ENCODE data around the gene OAF. TPM values are rescaled to one million over a fixed set of nuclear protein-coding genes. Genes with fewer than 3 reads are reported as not detected.

Gene OAF
- total RNA-seq, 2 experiments from 2014 or later, result 3.7 to 4.6 TPM

GRCh38 chr11:120261931-120262330 lies 51.1 kb downstream of the OAF start:
- TF ChIP-seq CTCF (IDR thresholded peaks at IDR 0.05), result no peak
- intact Hi-C loops (cut with micrococcal nuclease), result no loop called here

GRCh38 chr11:120267319-120267718 lies 56.5 kb downstream of the OAF start:
- peaks cover 34% of the 10 kb centered on the region for H3K27me3 Mint-ChIP-seq
- no peaks in the 10 kb centered on the region for H3K36me3 Mint-ChIP-seq (ENCODE audit: low read depth)
- H3K4me1 Mint-ChIP-seq (ENCODE audit: low read depth), result no peaks in the 10 kb centered on the region
- ChIA-PET CTCF (interaction anchor here (0.9 to 1.3 kb wide), 2 partner anchors 32 kb away, joined by 3 read pairs; no protein-coding TSS in a partner anchor), POLR2A (no interaction called here)
- no peak for TF ChIP-seq CTCF (IDR thresholded peaks at IDR 0.05)
- ATAC-seq, result no peak
- H3K27ac Mint-ChIP-seq, result no peak overlapping the region
- no peak for DNase-seq
- no peaks in the 10 kb centered on the region for H3K9me3 Mint-ChIP-seq
- intact Hi-C loops (cut with micrococcal nuclease), result no loop called here
- H3K4me3 Mint-ChIP-seq, result no peak overlapping the region

More at GRCh38 chr11:120261931-120262330, 51.1 kb downstream of the OAF start:
- no peak overlapping the region for H3K27ac Mint-ChIP-seq
- ATAC-seq (no peak), DNase-seq (no peak)
- ChIA-PET POLR2A (no interaction called here), CTCF (no interaction called here)
- no peak overlapping the region for H3K4me3 Mint-ChIP-seq
- H3K4me1 Mint-ChIP-seq (ENCODE audit: low read depth), result no peaks in the 10 kb centered on the region
- H3K36me3 Mint-ChIP-seq (ENCODE audit: low read depth), result no peaks in the 10 kb centered on the region
- peaks cover 38% of the 10 kb centered on the region for H3K27me3 Mint-ChIP-seq
- H3K9me3 Mint-ChIP-seq, result no peaks in the 10 kb centered on the region

GRCh38 chr11:120268686-120269085 lies 57.9 kb downstream of the OAF start:
- Mint-ChIP-seq H3K36me3 (ENCODE audit: low read depth) (no peaks in the 10 kb centered on the region), H3K4me3 (no peak overlapping the region), H3K4me1 (ENCODE audit: low read depth) (no peaks in the 10 kb centered on the region), H3K27ac (no peak overlapping the region), H3K27me3 (peaks cover 31% of the 10 kb centered on the region), H3K9me3 (no peaks in the 10 kb centered on the region)
- intact Hi-C loops (cut with micrococcal nuclease), result no loop called here
- no peak for TF ChIP-seq CTCF (IDR thresholded peaks at IDR 0.05)
- ATAC-seq (no peak), DNase-seq (no peak)
- ChIA-PET POLR2A (no interaction called here), CTCF (interaction anchor here (1.0 to 2.8 kb wide), 2 partner anchors 11 to 34 kb away, joined by 5 to 11 read pairs; no protein-coding TSS in a partner anchor)

GRCh38 chr11:120270386-120270785 lies 59.6 kb downstream of the OAF start:
- no peaks in the 10 kb centered on the region for H3K9me3 Mint-ChIP-seq
- no peak for ATAC-seq
- no peak for DNase-seq
- peaks cover 40% of the 10 kb centered on the region for H3K27me3 Mint-ChIP-seq
- intact Hi-C loops (cut with micrococcal nuclease), result no loop called here
- H3K4me3 Mint-ChIP-seq, result no peak overlapping the region
- POLR2A ChIA-PET, result no interaction called here
- H3K36me3 Mint-ChIP-seq (ENCODE audit: low read depth), result no peaks in the 10 kb centered on the region
- H3K4me1 Mint-ChIP-seq (ENCODE audit: low read depth), result no peaks in the 10 kb centered on the region
- TF ChIP-seq CTCF (IDR thresholded peaks at IDR 0.05), result no peak
- CTCF ChIA-PET, result interaction anchor here (1.0 to 2.8 kb wide), 2 partner anchors 30 to 33 kb away, joined by 4 to 11 read pairs; no protein-coding TSS in a partner anchor
- no peak overlapping the region for H3K27ac Mint-ChIP-seq

- ATAC-seq, result no peak
- intact Hi-C loops (cut with micrococcal nuclease), result no loop called here
- no peaks in the 10 kb centered on the region for H3K36me3 Mint-ChIP-seq (ENCODE audit: low read depth)
- no peak overlapping the region for H3K4me3 Mint-ChIP-seq
- no peak for TF ChIP-seq CTCF (IDR thresholded peaks at IDR 0.05)
- DNase-seq, result no peak
- H3K4me1 Mint-ChIP-seq (ENCODE audit: low read depth), result no peaks in the 10 kb centered on the region
- H3K27ac Mint-ChIP-seq, result no peak overlapping the region
- H3K9me3 Mint-ChIP-seq, result no peaks in the 10 kb centered on the region
- ChIA-PET POLR2A (no interaction called here), CTCF (no interaction called here)
- H3K27me3 Mint-ChIP-seq, result peaks cover 31% of the 10 kb centered on the region
These were observed 60.8 kb downstream of the OAF start for GRCh38 chr11:120271672-120272071.

Data from activated CD8-positive, alpha-beta T cell treated with anti-CD3 and anti-CD28 coated beads for 36 hours (primary cell).